GM12864 (cell line): ENCODE data around the gene VWDE.

Experiments
- DNase-seq: peaks from one replicate; pipeline ENCODE4 v3.0.0-alpha.2; 2011; ENCODE audit warnings: low read depth
- H3K4me3 ChIP-seq: 2 replicates; pipeline ENCODE4 v1.5.1; 2011; ENCODE audit warnings: mild to moderate bottlenecking, low read depth, low read length, control low read depth
- TF ChIP-seq, protein P1 (sequence below): IDR thresholded peaks from 2 replicates; pipeline ENCODE4 v1.5.1; 2011; ENCODE audit warnings: low read depth, mild to moderate bottlenecking, moderate library complexity, low read length, control low read depth, inconsistent platforms; ENCODE audit errors: missing control alignments

Gene VWDE

DNA sequence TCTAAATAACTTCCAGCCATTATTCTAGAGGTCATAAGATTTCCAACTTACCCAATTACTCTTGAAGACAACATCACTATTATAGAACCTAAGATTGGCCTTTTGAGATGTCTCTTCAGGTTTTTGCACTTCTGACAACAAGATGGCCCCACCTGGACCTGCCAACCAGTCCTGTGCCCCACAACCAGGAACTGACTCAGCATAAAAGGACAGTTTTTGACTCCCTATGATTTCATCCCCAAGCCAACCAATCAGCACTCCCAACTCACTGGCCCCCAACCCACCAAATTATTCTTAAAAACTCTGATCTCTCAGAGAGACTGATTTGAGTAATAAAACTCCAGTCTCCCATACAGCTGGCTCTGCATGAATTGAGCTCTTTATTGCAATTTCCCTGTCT is 98.2 kb downstream of the VWDE start:
- no peak overlapping the region for H3K4me3 ChIP-seq
- TF ChIP-seq, protein P1, sequence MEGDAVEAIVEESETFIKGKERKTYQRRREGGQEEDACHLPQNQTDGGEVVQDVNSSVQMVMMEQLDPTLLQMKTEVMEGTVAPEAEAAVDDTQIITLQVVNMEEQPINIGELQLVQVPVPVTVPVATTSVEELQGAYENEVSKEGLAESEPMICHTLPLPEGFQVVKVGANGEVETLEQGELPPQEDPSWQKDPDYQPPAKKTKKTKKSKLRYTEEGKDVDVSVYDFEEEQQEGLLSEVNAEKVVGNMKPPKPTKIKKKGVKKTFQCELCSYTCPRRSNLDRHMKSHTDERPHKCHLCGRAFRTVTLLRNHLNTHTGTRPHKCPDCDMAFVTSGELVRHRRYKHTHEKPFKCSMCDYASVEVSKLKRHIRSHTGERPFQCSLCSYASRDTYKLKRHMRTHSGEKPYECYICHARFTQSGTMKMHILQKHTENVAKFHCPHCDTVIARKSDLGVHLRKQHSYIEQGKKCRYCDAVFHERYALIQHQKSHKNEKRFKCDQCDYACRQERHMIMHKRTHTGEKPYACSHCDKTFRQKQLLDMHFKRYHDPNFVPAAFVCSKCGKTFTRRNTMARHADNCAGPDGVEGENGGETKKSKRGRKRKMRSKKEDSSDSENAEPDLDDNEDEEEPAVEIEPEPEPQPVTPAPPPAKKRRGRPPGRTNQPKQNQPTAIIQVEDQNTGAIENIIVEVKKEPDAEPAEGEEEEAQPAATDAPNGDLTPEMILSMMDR, result no peak

DNA sequence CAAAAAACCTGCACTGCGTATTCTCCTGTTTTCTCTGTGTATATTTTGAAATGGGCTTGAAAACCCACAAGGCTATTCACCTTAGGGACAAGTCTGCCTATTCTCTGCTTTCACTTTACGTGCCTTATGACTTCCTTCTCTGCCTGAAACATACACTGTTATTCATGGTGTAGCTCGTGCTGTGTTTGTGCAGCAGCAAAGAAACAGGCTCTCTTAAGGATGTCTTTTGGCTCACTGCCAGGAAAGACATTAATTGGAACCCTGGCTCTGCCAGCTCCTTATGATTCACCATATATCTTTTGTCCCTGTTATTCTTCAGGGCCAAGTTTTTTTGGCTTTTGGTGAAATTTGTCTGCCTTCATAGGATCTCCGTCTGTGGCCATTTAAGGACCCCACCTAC is 100.2 kb downstream of the VWDE start:
- TF ChIP-seq, protein P1, result no peak

More for the DNA sequence above, 98.2 kb downstream of the VWDE start:
- DNase-seq, result no peak

DNA sequence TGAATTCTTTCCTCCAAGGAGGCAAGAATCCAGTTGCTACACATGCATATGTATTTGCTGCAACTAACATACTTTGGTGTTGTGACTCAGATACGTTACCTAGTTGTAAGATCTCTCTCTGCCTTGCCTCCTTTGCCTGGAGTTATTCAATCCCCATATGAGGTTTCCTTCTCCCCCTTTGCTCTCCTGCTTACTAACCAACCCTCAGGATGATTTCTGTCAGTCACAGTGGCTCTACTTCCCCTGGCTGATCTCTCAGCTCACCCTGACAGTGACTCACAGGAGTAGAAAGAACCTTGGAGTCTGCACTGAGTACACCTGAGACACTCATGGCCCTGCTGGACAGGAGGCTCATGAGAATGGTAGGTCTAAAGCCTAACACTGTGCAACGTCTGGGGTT is 100.6 kb downstream of the VWDE start:
- TF ChIP-seq, protein P1, result no peak
- H3K4me3 ChIP-seq, result no peak overlapping the region

More for the DNA sequence above, 100.2 kb downstream of the VWDE start:
- no peak for DNase-seq
- H3K4me3 ChIP-seq, result no peak overlapping the region

DNA sequence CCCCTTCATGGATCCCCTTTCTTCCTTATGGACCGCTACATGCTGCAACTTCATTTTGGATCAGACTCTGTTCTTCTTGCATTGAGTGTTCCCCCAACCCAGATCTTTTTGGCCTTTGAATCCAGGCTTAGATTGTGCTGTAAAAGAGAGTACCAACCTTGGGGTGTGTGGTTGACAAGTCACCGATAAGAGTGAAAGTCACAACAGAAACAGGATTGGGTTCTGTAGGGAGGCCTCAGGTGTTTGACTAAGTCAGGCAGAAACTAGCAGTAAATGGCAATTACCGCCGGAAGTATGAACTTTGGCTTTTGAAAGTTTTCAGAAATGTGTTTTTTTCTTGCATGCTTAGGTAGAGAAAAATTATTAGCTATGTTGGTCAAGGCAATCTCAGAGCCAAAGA is 103.2 kb downstream of the VWDE start:
- TF ChIP-seq, protein P1, result no peak
- no peak for DNase-seq
- no peak overlapping the region for H3K4me3 ChIP-seq

More for the DNA sequence above, 100.6 kb downstream of the VWDE start:
- DNase-seq, result no peak

DNA sequence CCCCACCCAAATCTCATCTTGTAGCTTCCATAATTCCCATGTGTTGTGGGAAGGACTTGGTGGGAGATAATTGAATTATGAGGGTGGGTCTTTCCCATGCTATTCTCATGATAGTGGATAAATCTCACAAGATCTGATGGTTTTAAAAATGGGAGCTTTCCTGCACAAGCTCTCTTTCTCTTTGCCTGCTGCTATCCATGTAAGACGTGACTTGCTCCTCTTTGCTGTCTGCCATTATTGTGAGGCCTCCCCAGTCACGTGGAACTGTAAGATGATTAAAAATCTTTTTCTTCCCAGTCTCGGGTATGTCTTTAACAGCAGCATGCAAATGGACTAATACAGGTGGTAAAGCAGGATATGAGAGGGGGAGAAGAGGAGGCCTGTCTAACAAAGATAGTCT is 104.3 kb downstream of the VWDE start:
- TF ChIP-seq, protein P1, result no peak
- DNase-seq, result no peak
- H3K4me3 ChIP-seq, result no peak overlapping the region

DNA sequence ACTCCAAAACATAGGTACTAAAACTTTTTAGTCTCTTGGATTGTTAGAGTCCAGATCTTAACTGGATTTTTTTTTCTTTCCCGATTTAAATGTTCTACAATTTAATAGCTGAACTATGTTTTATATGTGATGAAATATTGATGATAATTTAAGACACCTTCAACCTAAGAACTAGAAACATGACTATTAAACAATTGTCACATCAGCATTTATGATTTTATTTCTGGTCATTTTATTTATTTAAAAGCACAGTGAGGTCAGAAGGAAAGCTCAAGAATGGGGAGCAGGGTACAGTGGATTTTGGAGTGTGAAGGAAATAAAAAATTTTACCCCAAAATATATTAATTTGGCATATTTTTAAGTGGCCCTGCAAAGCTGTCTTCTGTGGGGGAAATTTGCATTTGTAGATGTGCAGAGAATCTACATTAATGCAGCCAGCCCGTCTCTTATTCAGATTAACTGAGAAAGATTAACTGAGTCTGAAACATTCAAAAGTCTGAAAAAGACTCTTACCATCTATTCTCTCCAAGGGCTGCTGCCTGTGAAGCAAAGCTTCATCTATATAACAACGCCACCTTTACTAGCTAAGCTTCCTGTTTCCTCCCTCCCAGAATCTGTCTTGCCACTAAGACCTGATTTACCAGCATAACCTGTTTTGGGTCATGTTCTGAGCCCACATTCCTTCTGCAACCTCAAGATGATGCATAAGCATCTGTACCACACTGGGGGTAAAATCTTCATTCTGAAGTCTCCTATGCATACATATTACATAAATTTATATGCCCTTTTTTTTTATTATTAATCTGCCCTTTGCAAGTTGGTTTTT is 106.2 kb downstream of the VWDE start:
- no peak for DNase-seq
- TF ChIP-seq, protein P1, result no peak
- H3K4me3 ChIP-seq, result no peak overlapping the region
